Measurements from ENCODE around the gene GSX1.

GSX1 gene

GRCh38 chr13:27791146-27791900, 960 bp upstream of the GSX1 start:
- Histone ChIP-seq H3K18ac (ENCODE audit: low read length) (no peak overlapping the region), H3K23ac (ENCODE audit: low read length) (peak overlapping the region; percentile 24), H2BK15ac (replicated peaks; ENCODE audit: low read depth) (no peak overlapping the region), H3K79me2 (ENCODE audit: control insufficient read depth, insufficient read depth, low read length) (no peaks in the 10 kb centered on the region), H4K8ac (ENCODE audit: low read depth, low read length) (no peak overlapping the region), H4K5ac (ENCODE audit: low read length) (no peak overlapping the region), H3K4me2 (ENCODE audit: low read length) (no peak overlapping the region), H2BK5ac (ENCODE audit: low read length) (no peak overlapping the region), H2AK5ac (ENCODE audit: low read length) (no peak overlapping the region), H3K56ac (ENCODE audit: low read length) (no peak overlapping the region), H3K79me1 (ENCODE audit: low read length) (no peaks in the 10 kb centered on the region), H3K4me3 (ENCODE audit: low read length) (no peak overlapping the region), H3K36me3 (ENCODE audit: control insufficient read depth, insufficient read depth, low read length) (no peaks in the 10 kb centered on the region), H2BK120ac (ENCODE audit: low read depth, low read length) (no peak overlapping the region), H3K4ac (ENCODE audit: low read depth, low read length) (no peak overlapping the region), H3K4me1 (ENCODE audit: control insufficient read depth, low read depth, low read length) (peaks cover 2% of the 10 kb centered on the region), H3K9ac (ENCODE audit: low read length) (no peak overlapping the region), H3K27me3 (ENCODE audit: insufficient read depth, low read length, poor library complexity) (peaks cover 82% of the 10 kb centered on the region), H3K27ac (ENCODE audit: low read depth, low read length) (no peak overlapping the region)
- WGBS (ENCODE audit: extremely low coverage, insufficient coverage, low lambda C conversion rate): no CpG with 5 or more reads among the region's 36 CpGs
- DNase-seq: no peak

GRCh38 chr13:27791901-27792392, 336 bp upstream of the GSX1 start:
- Histone ChIP-seq H3K4me1 (ENCODE audit: control insufficient read depth, low read depth, low read length) (peaks cover 2% of the 10 kb centered on the region), H3K79me1 (ENCODE audit: low read length) (no peaks in the 10 kb centered on the region), H3K79me2 (ENCODE audit: control insufficient read depth, insufficient read depth, low read length) (no peaks in the 10 kb centered on the region), H3K27ac (ENCODE audit: low read depth, low read length) (no peak overlapping the region), H3K56ac (ENCODE audit: low read length) (no peak overlapping the region), H3K23ac (ENCODE audit: low read length) (peak overlapping the region; percentile 24), H3K27me3 (ENCODE audit: insufficient read depth, low read length, poor library complexity) (peaks cover 88% of the 10 kb centered on the region), H2AK5ac (ENCODE audit: low read length) (no peak overlapping the region), H2BK5ac (ENCODE audit: low read length) (no peak overlapping the region), H3K4ac (ENCODE audit: low read depth, low read length) (no peak overlapping the region), H2BK120ac (ENCODE audit: low read depth, low read length) (no peak overlapping the region), H3K4me3 (ENCODE audit: low read length) (no peak overlapping the region), H3K36me3 (ENCODE audit: control insufficient read depth, insufficient read depth, low read length) (no peaks in the 10 kb centered on the region), H2BK15ac (replicated peaks; ENCODE audit: low read depth) (no peak overlapping the region), H4K8ac (ENCODE audit: low read depth, low read length) (no peak overlapping the region), H3K18ac (ENCODE audit: low read length) (no peak overlapping the region), H3K9ac (ENCODE audit: low read length) (no peak overlapping the region), H4K5ac (ENCODE audit: low read length) (no peak overlapping the region), H3K4me2 (ENCODE audit: low read length) (no peak overlapping the region)
- DNase-seq: no peak
- WGBS (ENCODE audit: extremely low coverage, insufficient coverage, low lambda C conversion rate): no CpG with 5 or more reads among the region's 22 CpGs

- no peak for DNase-seq
- Histone ChIP-seq H3K9ac (ENCODE audit: low read length) (no peak overlapping the region), H4K8ac (ENCODE audit: low read depth, low read length) (no peak overlapping the region), H3K4ac (ENCODE audit: low read depth, low read length) (no peak overlapping the region), H3K36me3 (ENCODE audit: control insufficient read depth, insufficient read depth, low read length) (no peaks in the 10 kb centered on the region), H2BK120ac (ENCODE audit: low read depth, low read length) (no peak overlapping the region), H3K79me1 (ENCODE audit: low read length) (no peaks in the 10 kb centered on the region), H3K18ac (ENCODE audit: low read length) (no peak overlapping the region), H3K4me1 (ENCODE audit: control insufficient read depth, low read depth, low read length) (peaks cover 2% of the 10 kb centered on the region), H3K56ac (ENCODE audit: low read length) (no peak overlapping the region), H2BK5ac (ENCODE audit: low read length) (no peak overlapping the region), H4K5ac (ENCODE audit: low read length) (no peak overlapping the region), H3K79me2 (ENCODE audit: control insufficient read depth, insufficient read depth, low read length) (no peaks in the 10 kb centered on the region), H2BK15ac (replicated peaks; ENCODE audit: low read depth) (no peak overlapping the region), H3K23ac (ENCODE audit: low read length) (peak overlapping the region; percentile 66), H3K4me3 (ENCODE audit: low read length) (no peak overlapping the region), H3K27ac (ENCODE audit: low read depth, low read length) (no peak overlapping the region), H3K27me3 (ENCODE audit: insufficient read depth, low read length, poor library complexity) (peaks cover 94% of the 10 kb centered on the region), H2AK5ac (ENCODE audit: low read length) (no peak overlapping the region), H3K4me2 (ENCODE audit: low read length) (no peak overlapping the region)
- no CpG with 5 or more reads among the region's 63 CpGs for WGBS (ENCODE audit: extremely low coverage, insufficient coverage, low lambda C conversion rate)
Observed at GRCh38 chr13:27793507-27794367, 1.5 kb downstream of the GSX1 start.

- no peak overlapping the region for H3K4me2 ChIP-seq (ENCODE audit: low read length)
- H3K79me2 ChIP-seq (ENCODE audit: control insufficient read depth, insufficient read depth, low read length): no peaks in the 10 kb centered on the region
- H3K79me1 ChIP-seq (ENCODE audit: low read length): no peaks in the 10 kb centered on the region
- H3K23ac ChIP-seq (ENCODE audit: low read length): no peak overlapping the region
- no peak overlapping the region for H3K56ac ChIP-seq (ENCODE audit: low read length)
- H3K4me1 ChIP-seq (ENCODE audit: control insufficient read depth, low read depth, low read length): peaks cover 2% of the 10 kb centered on the region
- H3K27me3 ChIP-seq (ENCODE audit: insufficient read depth, low read length, poor library complexity): peaks cover 91% of the 10 kb centered on the region
- no peak for DNase-seq
- no peak overlapping the region for H3K18ac ChIP-seq (ENCODE audit: low read length)
- no CpG with 5 or more reads among the region's 11 CpGs for WGBS (ENCODE audit: extremely low coverage, insufficient coverage, low lambda C conversion rate)
- H3K4ac ChIP-seq (ENCODE audit: low read depth, low read length): no peak overlapping the region
- H4K8ac ChIP-seq (ENCODE audit: low read depth, low read length): no peak overlapping the region
- H3K36me3 ChIP-seq (ENCODE audit: control insufficient read depth, insufficient read depth, low read length): no peaks in the 10 kb centered on the region
- no peak overlapping the region for H4K5ac ChIP-seq (ENCODE audit: low read length)
- no peak overlapping the region for H3K9ac ChIP-seq (ENCODE audit: low read length)
- no peak overlapping the region for H2BK15ac ChIP-seq (replicated peaks; ENCODE audit: low read depth)
- H3K27ac ChIP-seq (ENCODE audit: low read depth, low read length): no peak overlapping the region
- H3K4me3 ChIP-seq (ENCODE audit: low read length): no peak overlapping the region
- no peak overlapping the region for H2AK5ac ChIP-seq (ENCODE audit: low read length)
- no peak overlapping the region for H2BK120ac ChIP-seq (ENCODE audit: low read depth, low read length)
- H2BK5ac ChIP-seq (ENCODE audit: low read length): no peak overlapping the region
Observed at GRCh38 chr13:27794368-27794691, 2.0 kb downstream of the GSX1 start.

- no CpG with 5 or more reads among the region's 44 CpGs for WGBS (ENCODE audit: extremely low coverage, insufficient coverage, low lambda C conversion rate)
- H3K4me1 ChIP-seq (ENCODE audit: control insufficient read depth, low read depth, low read length): peaks cover 2% of the 10 kb centered on the region
- H4K5ac ChIP-seq (ENCODE audit: low read length): no peak overlapping the region
- H3K27me3 ChIP-seq (ENCODE audit: insufficient read depth, low read length, poor library complexity): peaks cover 88% of the 10 kb centered on the region
- H3K9ac ChIP-seq (ENCODE audit: low read length): no peak overlapping the region
- no peak overlapping the region for H3K4me2 ChIP-seq (ENCODE audit: low read length)
- no peak overlapping the region for H4K8ac ChIP-seq (ENCODE audit: low read depth, low read length)
- no peak overlapping the region for H3K23ac ChIP-seq (ENCODE audit: low read length)
- no peak overlapping the region for H3K27ac ChIP-seq (ENCODE audit: low read depth, low read length)
- H3K79me2 ChIP-seq (ENCODE audit: control insufficient read depth, insufficient read depth, low read length): no peaks in the 10 kb centered on the region
- DNase-seq: peak; percentile 42
- H3K4ac ChIP-seq (ENCODE audit: low read depth, low read length): no peak overlapping the region
- no peak overlapping the region for H3K56ac ChIP-seq (ENCODE audit: low read length)
- no peak overlapping the region for H3K18ac ChIP-seq (ENCODE audit: low read length)
- no peak overlapping the region for H3K4me3 ChIP-seq (ENCODE audit: low read length)
- no peak overlapping the region for H2AK5ac ChIP-seq (ENCODE audit: low read length)
- no peak overlapping the region for H2BK15ac ChIP-seq (replicated peaks; ENCODE audit: low read depth)
- H3K79me1 ChIP-seq (ENCODE audit: low read length): no peaks in the 10 kb centered on the region
- H2BK120ac ChIP-seq (ENCODE audit: low read depth, low read length): no peak overlapping the region
- no peaks in the 10 kb centered on the region for H3K36me3 ChIP-seq (ENCODE audit: control insufficient read depth, insufficient read depth, low read length)
- H2BK5ac ChIP-seq (ENCODE audit: low read length): no peak overlapping the region
Observed at GRCh38 chr13:27794921-27795717, 2.8 kb downstream of the GSX1 start.

Measured in mesendoderm (in vitro differentiated cells).